Body of pancreas (tissue), 4 donors: ENCODE results near the gene FAH. TPM values are rescaled to one million over a fixed set of nuclear protein-coding genes. Genes with fewer than 3 reads are reported as not detected.
"Not testable (repeated sequence)": the region's sequence is repeated elsewhere in the genome, so short reads cannot be mapped to it uniquely, and the experiment has no call there.

Experiments used
- ATAC-seq: fragments of 150-250 bp; one replicate; pipeline ENCODE4 v1.9.1; 2016
- DNase-seq, 4 donors: peaks; one replicate each; pipeline ENCODE4 v3.0.0-alpha.2; 2019
- H3K27ac ChIP-seq, 4 donors: fragments of 200-600 bp; sonication (generic); 1 replicate in 3 of 4; 2 replicates in 1 of 4; pipeline versions ENCODE4 v1.5.1 to v1.6.1; 2016 to 2019; ENCODE audit warnings: mild to moderate bottlenecking in 1 of 4, mixed read lengths in 1 of 4, moderate library complexity in 1 of 4
- H3K27me3 ChIP-seq, 2 donors: fragments of 200-600 bp; sonication (generic); one replicate each; pipeline ENCODE4 v1.6.0; 2016; ENCODE audit warnings: mild to moderate bottlenecking in 1 of 2
- H3K36me3 ChIP-seq, 2 donors: fragments of 200-600 bp; sonication (generic); replicated peaks in 1 of 2; 2 replicates each; pipeline ENCODE4 v1.5.1; 2016; ENCODE audit warnings: low read depth in 2 of 2; ENCODE audit not compliant: insufficient read depth in 1 of 2
- H3K4me1 ChIP-seq: fragments of 200-600 bp; sonication (generic); one replicate; pipeline ENCODE4 v1.6.0; 2016
- H3K4me3 ChIP-seq, 2 donors: fragments of 200-600 bp; sonication (generic); 1 replicate in 1 of 2; 2 replicates in 1 of 2; pipeline ENCODE4 v1.5.1; 2016 to 2019
- H3K9me3 ChIP-seq, 3 donors: fragments of 200-600 bp; sonication (generic); 1 replicate in 2 of 3; 2 replicates in 1 of 3; pipeline ENCODE4 v1.5.1; 2016
- POLR2A ChIP-seq, 3 donors: fragments of 450-650 bp; IDR thresholded peaks; one replicate each; pipeline ENCODE4 v1.6.1; 2016; ENCODE audit warnings: antibody characterized with exemption in 3 of 3, mild to moderate bottlenecking in 2 of 3
- WGBS, 2 donors: methylation state at CpG; one replicate each; pipeline ENCODE4 v1.1.5; 2017; 5-methylcytosine and 5-hydroxymethylcytosine counted together
- intact Hi-C: fragments of 100-400 bp; cut with DNase I; formaldehyde crosslinking; loops from one replicate; pipeline ENCODE4 v1.15.1; 2023
- total RNA-seq, 2 donors: library from RNA; depleted of rRNA; stranded (reverse); fragments of >200 nt; gene quantifications; one replicate each; pipeline ENCODE4 v1.1.0, GENCODE V29; 2016
- TF ChIP-seq, protein P1 (sequence below), 7 experiments: fragments of 450-650 bp in 4 of 7; fragments of 200-600 bp in 3 of 7; sonication (generic) in 3 of 7; IDR thresholded peaks; one replicate each; pipeline ENCODE4 v1.5.1; 2016 to 2019; ENCODE audit warnings: antibody characterized with exemption in 7 of 7

FAH gene
- total RNA-seq, 2 donors from 2014 or later: 8.8 to 31.0 TPM

DNA sequence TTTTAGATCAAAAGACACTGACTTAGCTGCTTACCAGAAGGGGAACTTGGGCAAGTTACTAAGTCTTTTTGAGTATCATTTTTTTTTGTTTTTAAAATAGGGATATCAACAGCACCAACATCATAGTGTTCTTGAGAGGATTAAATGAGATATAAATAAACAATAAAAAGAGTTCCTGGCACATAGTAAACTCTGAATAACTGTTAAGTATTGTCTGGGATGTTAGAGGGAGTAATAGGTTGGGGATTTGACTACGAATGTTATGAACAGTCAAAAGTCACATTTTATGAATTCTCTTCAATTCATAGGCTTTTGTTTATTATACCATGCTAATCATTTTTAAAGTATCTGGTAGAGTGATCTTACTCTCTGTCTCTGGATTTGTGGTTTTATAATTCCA, 37.8 kb upstream of the FAH start:
- peaks cover 7% of the 10 kb centered on the region for H3K4me1 ChIP-seq
- H3K27me3 ChIP-seq: no peaks in the 10 kb centered on the region
- no peak for DNase-seq
- no peak for ATAC-seq
- 89 to 92% methylated on average over 1 of the region's 1 CpG for WGBS, 2 donors
- H3K9me3 ChIP-seq: no peaks in the 10 kb centered on the region
- H3K4me3 ChIP-seq: no peak overlapping the region
- intact Hi-C loops: no loop called here
- TF ChIP-seq, protein P1, sequence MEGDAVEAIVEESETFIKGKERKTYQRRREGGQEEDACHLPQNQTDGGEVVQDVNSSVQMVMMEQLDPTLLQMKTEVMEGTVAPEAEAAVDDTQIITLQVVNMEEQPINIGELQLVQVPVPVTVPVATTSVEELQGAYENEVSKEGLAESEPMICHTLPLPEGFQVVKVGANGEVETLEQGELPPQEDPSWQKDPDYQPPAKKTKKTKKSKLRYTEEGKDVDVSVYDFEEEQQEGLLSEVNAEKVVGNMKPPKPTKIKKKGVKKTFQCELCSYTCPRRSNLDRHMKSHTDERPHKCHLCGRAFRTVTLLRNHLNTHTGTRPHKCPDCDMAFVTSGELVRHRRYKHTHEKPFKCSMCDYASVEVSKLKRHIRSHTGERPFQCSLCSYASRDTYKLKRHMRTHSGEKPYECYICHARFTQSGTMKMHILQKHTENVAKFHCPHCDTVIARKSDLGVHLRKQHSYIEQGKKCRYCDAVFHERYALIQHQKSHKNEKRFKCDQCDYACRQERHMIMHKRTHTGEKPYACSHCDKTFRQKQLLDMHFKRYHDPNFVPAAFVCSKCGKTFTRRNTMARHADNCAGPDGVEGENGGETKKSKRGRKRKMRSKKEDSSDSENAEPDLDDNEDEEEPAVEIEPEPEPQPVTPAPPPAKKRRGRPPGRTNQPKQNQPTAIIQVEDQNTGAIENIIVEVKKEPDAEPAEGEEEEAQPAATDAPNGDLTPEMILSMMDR (IDR thresholded peaks at IDR 0.05): no peak
- TF ChIP-seq POLR2A (IDR thresholded peaks at IDR 0.05): no peak
- H3K27ac ChIP-seq: no peak overlapping the region
- H3K36me3 ChIP-seq: no peaks in the 10 kb centered on the region

DNA sequence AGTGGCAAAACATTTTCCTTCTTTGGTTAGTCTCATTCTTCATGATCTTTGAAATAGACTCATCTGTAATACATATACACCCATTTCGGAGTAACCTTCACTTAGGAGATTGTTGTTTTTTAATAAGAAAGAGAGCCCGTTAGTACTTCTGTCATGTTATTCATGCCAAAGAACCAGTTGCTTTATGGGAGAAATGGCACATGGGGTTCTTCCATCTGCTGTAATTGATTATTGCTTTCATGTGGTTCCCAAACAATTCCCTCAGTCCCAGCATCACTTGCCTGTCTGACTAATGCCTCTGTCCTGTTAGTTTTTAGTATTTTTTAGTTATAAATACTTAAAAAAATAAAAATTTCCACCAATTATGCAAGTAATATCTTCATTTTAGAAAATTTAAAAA, 33.8 kb upstream of the FAH start:
- Histone ChIP-seq H3K27ac (no peak overlapping the region), H3K9me3 (no peaks in the 10 kb centered on the region), H3K4me1 (peaks cover 3% of the 10 kb centered on the region), H3K4me3 (no peak overlapping the region), H3K36me3 (no peaks in the 10 kb centered on the region), H3K27me3 (no peaks in the 10 kb centered on the region)
- DNase-seq: no peak
- no peak for TF ChIP-seq POLR2A (IDR thresholded peaks at IDR 0.05)
- TF ChIP-seq, protein P1 (IDR thresholded peaks at IDR 0.05): no peak
- intact Hi-C loops: no loop called here
- WGBS, 2 donors: 67 to 68% methylated on average over 2 of the region's 2 CpGs
- ATAC-seq: no peak

DNA sequence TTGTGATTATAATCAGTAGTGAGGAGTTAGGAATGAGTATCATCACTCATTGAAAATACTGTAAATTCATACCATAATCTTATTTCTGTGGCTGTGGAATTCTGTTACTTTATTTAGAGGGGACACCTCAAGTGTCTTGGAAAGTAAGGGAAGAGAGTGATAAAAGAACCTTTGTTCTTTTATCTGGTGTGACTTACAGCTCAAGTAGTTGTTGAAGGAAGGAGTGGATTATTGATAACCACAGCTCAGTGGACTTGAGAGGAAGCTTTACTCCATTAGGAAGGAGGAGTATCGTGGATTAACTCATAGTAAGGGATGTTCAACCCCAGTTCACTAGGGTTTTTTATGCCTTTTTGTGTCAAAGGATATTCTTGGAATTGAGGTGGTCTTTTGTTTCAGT, 32.2 kb upstream of the FAH start:
- WGBS, 2 donors: 83 to 95% methylated on average over 1 of the region's 1 CpG
- Histone ChIP-seq H3K4me1 (no peaks in the 10 kb centered on the region), H3K4me3 (no peak overlapping the region), H3K36me3 (no peaks in the 10 kb centered on the region), H3K27me3 (no peaks in the 10 kb centered on the region), H3K9me3 (no peaks in the 10 kb centered on the region), H3K27ac (no peak overlapping the region)
- intact Hi-C loops: no loop called here
- TF ChIP-seq POLR2A (IDR thresholded peaks at IDR 0.05): no peak
- TF ChIP-seq, protein P1 (IDR thresholded peaks at IDR 0.05): no peak
- ATAC-seq (no peak), DNase-seq (no peak)

DNA sequence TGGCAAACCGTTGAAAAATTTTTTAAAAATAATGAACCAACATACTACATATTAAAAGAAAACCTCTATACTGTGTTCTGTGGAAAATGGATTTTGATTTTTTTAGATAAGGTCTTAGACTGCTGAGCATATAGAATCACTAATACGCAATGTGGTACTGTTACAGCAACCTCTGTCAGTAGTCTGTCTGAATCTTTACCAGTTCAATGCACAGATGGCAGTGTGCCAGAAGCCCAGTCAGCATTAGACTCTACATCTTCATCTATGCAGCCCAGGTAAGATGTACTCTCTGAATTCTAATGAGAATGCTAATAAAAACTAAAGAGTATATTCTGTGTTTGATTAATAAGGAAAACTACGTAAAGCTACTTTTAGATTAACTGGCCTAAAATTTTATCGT, 31.3 kb upstream of the FAH start:
- H3K27me3 ChIP-seq: no peaks in the 10 kb centered on the region
- DNase-seq: no peak
- H3K27ac ChIP-seq: no peak overlapping the region
- 84 to 87% methylated on average over 4 of the region's 4 CpGs for WGBS, 2 donors
- intact Hi-C loops: no loop called here
- H3K4me3 ChIP-seq: no peak overlapping the region
- TF ChIP-seq, protein P1 (IDR thresholded peaks at IDR 0.05): no peak
- TF ChIP-seq POLR2A (IDR thresholded peaks at IDR 0.05): no peak
- H3K36me3 ChIP-seq: peaks cover 0 to 1% of the 10 kb centered on the region in 2 donors
- H3K4me1 ChIP-seq: no peaks in the 10 kb centered on the region
- H3K9me3 ChIP-seq: no peaks in the 10 kb centered on the region
- ATAC-seq: no peak

DNA sequence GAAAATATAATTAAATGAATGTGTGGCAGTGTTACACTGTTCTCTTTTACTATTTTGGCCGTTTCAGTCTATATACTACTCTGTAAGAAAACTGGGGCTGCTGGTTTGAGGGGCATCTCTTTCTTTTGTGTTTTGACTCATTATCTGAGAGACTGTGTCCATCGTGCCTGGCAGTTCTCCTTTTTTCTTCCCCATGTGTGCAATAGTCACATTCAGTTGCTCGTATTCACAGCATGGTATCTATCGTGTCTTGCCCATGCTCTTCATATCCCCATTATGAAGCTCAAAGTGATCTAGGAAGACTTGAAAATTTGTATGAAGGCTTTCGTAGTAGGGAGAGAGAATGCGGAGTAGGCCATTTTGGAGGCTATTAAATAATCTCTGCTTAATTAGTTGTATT, 29.8 kb upstream of the FAH start:
- WGBS, 2 donors: 90 to 95% methylated on average over 6 of the region's 6 CpGs
- DNase-seq (no peak), ATAC-seq (no peak)
- Histone ChIP-seq H3K36me3 (peaks cover 0 to 2% of the 10 kb centered on the region in 2 donors), H3K4me3 (no peak overlapping the region), H3K9me3 (no peaks in the 10 kb centered on the region), H3K4me1 (no peaks in the 10 kb centered on the region), H3K27ac (no peak overlapping the region), H3K27me3 (no peaks in the 10 kb centered on the region)
- intact Hi-C loops: no loop called here
- TF ChIP-seq POLR2A (IDR thresholded peaks at IDR 0.05): no peak
- TF ChIP-seq, protein P1 (IDR thresholded peaks at IDR 0.05): no peak

DNA sequence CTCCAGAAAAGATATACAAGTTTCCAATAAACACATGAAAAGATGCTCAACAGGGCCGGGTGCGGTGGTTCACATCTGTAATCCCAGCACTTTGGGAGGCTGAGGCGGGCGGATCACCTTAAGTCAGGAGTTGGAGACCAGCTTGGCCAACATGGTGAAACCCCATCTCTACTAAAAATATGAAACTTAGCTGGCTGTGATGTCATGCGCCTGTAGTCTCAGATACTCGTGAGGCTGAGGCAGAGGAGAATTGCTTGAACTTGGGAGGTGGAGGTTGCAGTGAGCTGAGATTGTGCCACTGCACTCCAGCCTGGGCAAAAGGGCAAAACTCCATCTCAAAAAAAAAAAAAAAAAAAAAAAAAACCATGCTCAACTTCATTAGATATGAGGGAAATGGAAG, 25.5 kb upstream of the FAH start:
- H3K4me3 ChIP-seq, DNase-seq, ATAC-seq, intact Hi-C loops, H3K4me1 ChIP-seq, H3K36me3 ChIP-seq, H3K27ac ChIP-seq, H3K27me3 ChIP-seq, H3K9me3 ChIP-seq: not testable (repeated sequence)
- WGBS, 2 donors: 93 to 98% methylated on average over 6 of the region's 6 CpGs
